SK-N-SH (cell line): ENCODE results near the gene LARGE1. TPM values are rescaled to one million over a fixed set of nuclear protein-coding genes. Genes with fewer than 3 reads are reported as not detected.

Experiments used
- CTCF ChIA-PET: fragments of 300-600, 350-600 bp; formaldehyde crosslinking; extraction: SDS; loops from one replicate; lab custom pipeline; 2021; lab: Yijun Ruan, JAX
- POLR2A ChIA-PET: fragments of 350-600 bp; sonication (Branson Sonifier 250); formaldehyde crosslinking; extraction: SDS; loops from one replicate; lab custom pipeline; 2020; ENCODE audit warnings: antibody characterized with exemption, inconsistent platforms; lab: Yijun Ruan, JAX
- DNase-seq: peaks from one replicate; pipeline ENCODE4 v3.0.0; 2012
- H2AFZ ChIP-seq: fragments of 200-600 bp; sonication (generic); 2 replicates; pipeline ENCODE4 v1.8.1; 2016; ENCODE audit warnings: antibody characterized with exemption, mild to moderate bottlenecking, low read depth
- H3F3A ChIP-seq: fragments of 200-600 bp; sonication (generic); replicated peaks from 2 replicates; pipeline ENCODE3; 2016; ENCODE audit warnings: antibody characterized with exemption, mild to moderate bottlenecking; ENCODE audit not compliant: insufficient read depth
- H3K27ac ChIP-seq, 2 experiments: fragments of 200-500 bp in 1 of 2; fragments of 200-600 bp in 1 of 2; sonication (Bioruptor generic) in 1 of 2; sonication (generic), shearing (Covaris generic) in 1 of 2; 2 replicates each; pipeline versions ENCODE4 v1.5.1 to v1.6.1; 2014 to 2016; ENCODE audit warnings: low read depth in 2 of 2, inconsistent platforms in 1 of 2, low read length in 1 of 2, mild to moderate bottlenecking in 1 of 2, mixed read lengths in 1 of 2
- H3K27me3 ChIP-seq: fragments of 200-600 bp; sonication (generic), shearing (Covaris generic); 2 replicates; pipeline ENCODE4 v1.6.1; 2016; ENCODE audit warnings: mixed run types; ENCODE audit not compliant: insufficient read depth
- H3K36me3 ChIP-seq, 2 experiments: fragments of 200-500 bp in 1 of 2; fragments of 200-600 bp in 1 of 2; sonication (Bioruptor generic) in 1 of 2; sonication (generic) in 1 of 2; replicated peaks in 1 of 2; 2 replicates each; pipeline versions ENCODE3 to v1.5.1; 2014 to 2016; ENCODE audit warnings: low read length in 1 of 2, mild to moderate bottlenecking in 1 of 2; ENCODE audit not compliant: insufficient read depth in 2 of 2, control insufficient read depth in 1 of 2
- H3K4me1 ChIP-seq, 2 experiments: fragments of 200-500 bp in 1 of 2; fragments of 200-600 bp in 1 of 2; sonication (Bioruptor generic) in 1 of 2; sonication (generic), shearing (Covaris generic) in 1 of 2; 2 replicates each; pipeline versions ENCODE4 v1.5.1 to v1.6.1; 2014 to 2016; ENCODE audit warnings: low read depth in 1 of 2, low read length in 1 of 2, mixed run types in 1 of 2; ENCODE audit not compliant: insufficient read depth in 2 of 2, control insufficient read depth in 1 of 2
- H3K4me2 ChIP-seq: fragments of 200-600 bp; sonication (generic), shearing (Covaris generic); 2 replicates; pipeline ENCODE4 v1.6.1; 2017; ENCODE audit warnings: mixed run types
- H3K4me3 ChIP-seq, 2 experiments: fragments of 200-500 bp in 1 of 2; fragments of 200-600 bp in 1 of 2; sonication (Bioruptor generic) in 1 of 2; sonication (generic), shearing (Covaris generic) in 1 of 2; 2 replicates each; pipeline versions ENCODE4 v1.5.1 to v1.8.1; 2014 to 2016; ENCODE audit warnings: low read depth in 2 of 2, inconsistent platforms in 1 of 2, low read length in 1 of 2, mild to moderate bottlenecking in 1 of 2, mixed read lengths in 1 of 2, moderate library complexity in 1 of 2
- H3K79me2 ChIP-seq: fragments of 200-600 bp; sonication (generic); 2 replicates; pipeline ENCODE4 v1.8.1; 2017; ENCODE audit warnings: mild to moderate bottlenecking; ENCODE audit not compliant: insufficient read depth
- H3K9ac ChIP-seq: fragments of 200-600 bp; sonication (generic); 2 replicates; pipeline ENCODE4 v1.6.1; 2017; ENCODE audit warnings: mixed run types
- H3K9me2 ChIP-seq: fragments of 200-600 bp; sonication (generic); 2 replicates; pipeline ENCODE4 v1.6.1; 2017; ENCODE audit warnings: mixed run types
- H3K9me3 ChIP-seq: fragments of 200-600 bp; sonication (generic); 2 replicates; pipeline ENCODE4 v1.6.1; 2017; ENCODE audit warnings: mixed run types, mild to moderate bottlenecking, moderate library complexity
- H4K20me1 ChIP-seq: fragments of 200-600 bp; sonication (generic); 2 replicates; pipeline ENCODE4 v1.6.1; 2017; ENCODE audit warnings: mild to moderate bottlenecking, mixed run types; ENCODE audit not compliant: insufficient read depth
- EZH2phosphoT487 ChIP-seq: fragments of 200-600 bp; sonication (generic); IDR thresholded peaks from 2 replicates; pipeline ENCODE4 v1.6.1; 2017; ENCODE audit warnings: low read depth, mixed run types, mild to moderate bottlenecking, antibody characterized with exemption, moderate library complexity, borderline replicate concordance
- FOXJ3 ChIP-seq: sonication (generic); formaldehyde crosslinking; IDR thresholded peaks from 2 replicates; pipeline ENCODE4 v1.5.1; 2020; ENCODE audit warnings: mild to moderate bottlenecking, missing genetic modification reagents
- GABPA ChIP-seq: IDR thresholded peaks from 2 replicates; pipeline ENCODE4 v1.4.0; 2012; ENCODE audit warnings: low read depth, mild to moderate bottlenecking
- GATA2 ChIP-seq: sonication (generic); formaldehyde crosslinking; IDR thresholded peaks from 2 replicates; pipeline ENCODE4 v1.5.0; 2020; ENCODE audit warnings: mild to moderate bottlenecking, missing genetic modification reagents
- NFIC ChIP-seq: IDR thresholded peaks from 2 replicates; pipeline ENCODE4 v1.4.0; 2012; ENCODE audit warnings: borderline replicate concordance
- POLR2AphosphoS5 ChIP-seq: IDR thresholded peaks from 2 replicates; pipeline ENCODE4 v1.6.1; 2012; ENCODE audit warnings: low read depth, low read length
- RAD21 ChIP-seq: IDR thresholded peaks from 2 replicates; pipeline ENCODE4 v1.6.1; 2012; ENCODE audit warnings: mild to moderate bottlenecking, low read length
- RCOR1 ChIP-seq: fragments of 150-350 bp; IDR thresholded peaks from 2 replicates; pipeline ENCODE4 v1.6.1; 2017; ENCODE audit warnings: antibody characterized with exemption, low read length
- RFX5 ChIP-seq: IDR thresholded peaks from 2 replicates; pipeline ENCODE4 v1.6.1; 2012; ENCODE audit warnings: mild to moderate bottlenecking, improper control_type of control experiment, low read length
- RXRA ChIP-seq: IDR thresholded peaks from 2 replicates; pipeline ENCODE4 v1.4.0; 2012; ENCODE audit warnings: low read depth, mild to moderate bottlenecking, borderline replicate concordance
- SIN3A ChIP-seq: IDR thresholded peaks from 2 replicates; pipeline ENCODE4 v1.6.1; 2012; ENCODE audit warnings: low read depth, mild to moderate bottlenecking, low read length, moderate library complexity, borderline replicate concordance
- SMC3 ChIP-seq: IDR thresholded peaks from 2 replicates; pipeline ENCODE4 v1.6.1; 2012; ENCODE audit warnings: low read depth, low read length, improper control_type of control experiment
- TAF1 ChIP-seq: IDR thresholded peaks from 2 replicates; pipeline ENCODE4 v1.6.1; 2012; ENCODE audit warnings: low read depth, mild to moderate bottlenecking, low read length, moderate library complexity, borderline replicate concordance
- TCF12 ChIP-seq: IDR thresholded peaks from 2 replicates; pipeline ENCODE4 v1.4.0; 2012
- TEAD4 ChIP-seq: IDR thresholded peaks from 2 replicates; pipeline ENCODE4 v1.4.0; 2012; ENCODE audit warnings: mild to moderate bottlenecking, borderline replicate concordance; ENCODE audit not compliant: insufficient read depth
- YY1 ChIP-seq: IDR thresholded peaks from 2 replicates; pipeline ENCODE4 v1.4.0; 2012; ENCODE audit warnings: low read depth, mild to moderate bottlenecking
- WGBS: methylation state at CpG from one replicate; pipeline ENCODE4 v1.1.6; 2017; ENCODE audit warnings: low lambda C conversion rate; 5-methylcytosine and 5-hydroxymethylcytosine counted together
- polyA plus RNA-seq, 3 experiments: library from polyadenylated mRNA; depleted of rRNA; stranded (reverse); fragments of >200 nt; gene quantifications; 2 replicates each; pipeline ENCODE4 v1.2.3, GENCODE V29; 2012
- TF ChIP-seq, protein P1 (sequence below): fragments of 150-350 bp; IDR thresholded peaks from 2 replicates; pipeline ENCODE4 v1.6.1; 2016; ENCODE audit warnings: mild to moderate bottlenecking, low read depth, low read length
- TF ChIP-seq, protein P2 (sequence below): IDR thresholded peaks from 2 replicates; pipeline ENCODE4 v1.4.0; 2012; ENCODE audit warnings: low read depth
- TF ChIP-seq, protein P3 (sequence below): IDR thresholded peaks from 2 replicates; pipeline ENCODE4 v1.4.0; 2012; ENCODE audit warnings: low read depth, borderline replicate concordance
- TF ChIP-seq, protein P4 (sequence below): IDR thresholded peaks from 2 replicates; pipeline ENCODE4 v1.4.0; 2012; ENCODE audit warnings: low read depth, borderline replicate concordance
- TF ChIP-seq, protein P5 (sequence below): fragments of 150-350 bp; IDR thresholded peaks from 2 replicates; pipeline ENCODE4 v1.6.1; 2017; ENCODE audit warnings: antibody characterized with exemption, low read length, low read depth, borderline replicate concordance

The LARGE1 gene
- polyA plus RNA-seq, 1 of the 3 experiments (the other 2 are of a cell fraction): 1.1 TPM

DNA sequence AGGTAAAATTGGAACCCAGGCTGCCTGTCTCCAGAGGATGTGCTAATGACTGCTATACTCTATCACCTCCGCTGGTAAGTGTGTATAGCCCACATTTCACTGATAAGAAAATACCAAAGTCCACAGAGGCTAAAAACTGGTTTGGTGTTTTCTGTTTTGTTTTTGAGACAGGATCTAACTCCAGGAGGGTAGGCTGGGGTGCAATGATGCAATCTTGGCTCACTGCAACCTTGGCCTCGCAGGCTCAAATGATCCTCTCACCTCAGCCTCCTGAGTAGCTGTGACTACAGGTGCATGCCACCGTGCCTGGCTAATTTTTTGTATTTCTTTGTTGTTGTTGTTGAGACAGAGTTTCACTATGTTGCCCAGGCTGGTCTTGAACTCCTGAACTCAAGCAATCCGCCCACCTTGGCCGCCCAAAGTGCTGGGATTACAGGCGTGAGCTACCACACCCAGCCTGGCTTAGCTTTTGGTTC, 409.8 kb downstream of the LARGE1 start:
- TF ChIP-seq TAF1 (no peak), NFIC (no peak), RFX5 (no peak), EZH2phosphoT487 (no peak), GABPA (no peak), RXRA (no peak), RAD21 (no peak), YY1 (no peak), TEAD4 (no peak)
- TF ChIP-seq, protein P1, sequence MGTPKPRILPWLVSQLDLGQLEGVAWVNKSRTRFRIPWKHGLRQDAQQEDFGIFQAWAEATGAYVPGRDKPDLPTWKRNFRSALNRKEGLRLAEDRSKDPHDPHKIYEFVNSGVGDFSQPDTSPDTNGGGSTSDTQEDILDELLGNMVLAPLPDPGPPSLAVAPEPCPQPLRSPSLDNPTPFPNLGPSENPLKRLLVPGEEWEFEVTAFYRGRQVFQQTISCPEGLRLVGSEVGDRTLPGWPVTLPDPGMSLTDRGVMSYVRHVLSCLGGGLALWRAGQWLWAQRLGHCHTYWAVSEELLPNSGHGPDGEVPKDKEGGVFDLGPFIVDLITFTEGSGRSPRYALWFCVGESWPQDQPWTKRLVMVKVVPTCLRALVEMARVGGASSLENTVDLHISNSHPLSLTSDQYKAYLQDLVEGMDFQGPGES: no peak
- TF ChIP-seq, protein P2, sequence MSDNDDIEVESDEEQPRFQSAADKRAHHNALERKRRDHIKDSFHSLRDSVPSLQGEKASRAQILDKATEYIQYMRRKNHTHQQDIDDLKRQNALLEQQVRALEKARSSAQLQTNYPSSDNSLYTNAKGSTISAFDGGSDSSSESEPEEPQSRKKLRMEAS: no peak
- TF ChIP-seq, protein P3, sequence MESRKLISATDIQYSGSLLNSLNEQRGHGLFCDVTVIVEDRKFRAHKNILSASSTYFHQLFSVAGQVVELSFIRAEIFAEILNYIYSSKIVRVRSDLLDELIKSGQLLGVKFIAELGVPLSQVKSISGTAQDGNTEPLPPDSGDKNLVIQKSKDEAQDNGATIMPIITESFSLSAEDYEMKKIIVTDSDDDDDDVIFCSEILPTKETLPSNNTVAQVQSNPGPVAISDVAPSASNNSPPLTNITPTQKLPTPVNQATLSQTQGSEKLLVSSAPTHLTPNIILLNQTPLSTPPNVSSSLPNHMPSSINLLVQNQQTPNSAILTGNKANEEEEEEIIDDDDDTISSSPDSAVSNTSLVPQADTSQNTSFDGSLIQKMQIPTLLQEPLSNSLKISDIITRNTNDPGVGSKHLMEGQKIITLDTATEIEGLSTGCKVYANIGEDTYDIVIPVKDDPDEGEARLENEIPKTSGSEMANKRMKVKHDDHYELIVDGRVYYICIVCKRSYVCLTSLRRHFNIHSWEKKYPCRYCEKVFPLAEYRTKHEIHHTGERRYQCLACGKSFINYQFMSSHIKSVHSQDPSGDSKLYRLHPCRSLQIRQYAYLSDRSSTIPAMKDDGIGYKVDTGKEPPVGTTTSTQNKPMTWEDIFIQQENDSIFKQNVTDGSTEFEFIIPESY: no peak
- WGBS: 59% methylated on average over 6 of the region's 6 CpGs
- H3K9me2 ChIP-seq: no peaks in the 10 kb centered on the region
- no peak overlapping the region for H3K4me3 ChIP-seq
- no peak overlapping the region for H3K9ac ChIP-seq
- DNase-seq: no peak
- no peaks in the 10 kb centered on the region for H3K27me3 ChIP-seq
- no peak overlapping the region for H3K27ac ChIP-seq
- CTCF ChIA-PET: interaction anchor here (1.4 to 2.9 kb wide), 2 partner anchors 9 to 208 kb away, joined by 5 to 14 read pairs; no protein-coding TSS in a partner anchor
- H3K4me2 ChIP-seq: no peak overlapping the region
- no peaks in the 10 kb centered on the region for H4K20me1 ChIP-seq
- H3K79me2 ChIP-seq: no peaks in the 10 kb centered on the region
- POLR2A ChIA-PET: no interaction called here
- H3K9me3 ChIP-seq: no peaks in the 10 kb centered on the region
- no peaks in the 10 kb centered on the region; a peak in 1 of 4 replicates for H3K4me1 ChIP-seq
- no peaks in the 10 kb centered on the region for H3F3A ChIP-seq
- no peaks in the 10 kb centered on the region for H3K36me3 ChIP-seq
- no peak overlapping the region for H2AFZ ChIP-seq

DNA sequence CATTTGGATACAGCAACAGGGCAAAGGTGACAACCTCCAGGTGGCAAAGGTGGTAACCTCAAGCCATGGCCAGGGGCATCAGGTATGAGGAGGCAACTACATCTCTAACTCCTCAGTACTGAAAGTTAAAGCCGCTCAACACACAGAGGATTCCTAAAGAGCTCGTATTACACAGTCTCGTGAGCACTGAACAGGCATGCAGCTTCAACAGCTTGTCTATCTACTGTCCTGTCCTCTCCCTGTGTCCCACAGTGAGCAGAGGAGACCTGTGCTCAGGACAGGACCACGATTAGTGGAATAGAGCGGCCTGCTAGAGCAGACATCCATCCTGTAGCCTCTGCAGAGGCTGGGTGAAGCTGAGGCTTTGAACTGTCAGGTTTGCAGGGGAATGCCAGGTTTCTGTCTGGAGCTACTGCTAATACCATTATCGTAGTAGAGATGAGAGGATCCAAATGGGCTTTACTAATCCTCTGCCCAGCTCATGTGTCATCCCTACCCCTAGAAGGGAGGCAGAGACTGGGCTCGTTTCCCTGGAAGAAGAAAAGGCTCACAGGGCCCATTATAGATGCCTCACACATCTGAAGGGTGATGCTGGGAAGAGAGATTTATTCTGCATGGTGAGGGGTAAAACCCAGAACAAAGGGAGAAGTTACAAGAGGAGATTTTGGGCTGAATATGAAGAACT, 415.2 kb downstream of the LARGE1 start:
- no peak for DNase-seq
- Histone ChIP-seq H3K79me2 (no peaks in the 10 kb centered on the region), H3K9ac (no peak overlapping the region), H3K27ac (no peak overlapping the region), H3K4me3 (no peak overlapping the region), H4K20me1 (no peaks in the 10 kb centered on the region), H3K36me3 (no peaks in the 10 kb centered on the region), H3K27me3 (no peaks in the 10 kb centered on the region), H3K9me2 (no peaks in the 10 kb centered on the region), H3K4me1 (no peaks in the 10 kb centered on the region; a peak in 1 of 4 replicates), H3F3A (no peaks in the 10 kb centered on the region), H3K4me2 (no peak overlapping the region), H2AFZ (no peak overlapping the region), H3K9me3 (no peaks in the 10 kb centered on the region)
- CTCF ChIA-PET: interaction anchor here (1.0 to 3.1 kb wide), 3 partner anchors 12 to 17 kb away, joined by 3 to 16 read pairs (median 4); no protein-coding TSS in a partner anchor
- POLR2A ChIA-PET: no interaction called here
- 61% methylated on average over 5 of the region's 7 CpGs for WGBS
- TF ChIP-seq GATA2 (no peak), RFX5 (no peak), SMC3 (no peak), NFIC (no peak), POLR2AphosphoS5 (no peak), RCOR1 (no peak), TCF12 (no peak), FOXJ3 (no peak), RAD21 (no peak), SIN3A (no peak)
- TF ChIP-seq, protein P4, sequence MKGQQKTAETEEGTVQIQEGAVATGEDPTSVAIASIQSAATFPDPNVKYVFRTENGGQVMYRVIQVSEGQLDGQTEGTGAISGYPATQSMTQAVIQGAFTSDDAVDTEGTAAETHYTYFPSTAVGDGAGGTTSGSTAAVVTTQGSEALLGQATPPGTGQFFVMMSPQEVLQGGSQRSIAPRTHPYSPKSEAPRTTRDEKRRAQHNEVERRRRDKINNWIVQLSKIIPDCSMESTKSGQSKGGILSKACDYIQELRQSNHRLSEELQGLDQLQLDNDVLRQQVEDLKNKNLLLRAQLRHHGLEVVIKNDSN: no peak
- TF ChIP-seq, protein P3: no peak
- TF ChIP-seq, protein P5, sequence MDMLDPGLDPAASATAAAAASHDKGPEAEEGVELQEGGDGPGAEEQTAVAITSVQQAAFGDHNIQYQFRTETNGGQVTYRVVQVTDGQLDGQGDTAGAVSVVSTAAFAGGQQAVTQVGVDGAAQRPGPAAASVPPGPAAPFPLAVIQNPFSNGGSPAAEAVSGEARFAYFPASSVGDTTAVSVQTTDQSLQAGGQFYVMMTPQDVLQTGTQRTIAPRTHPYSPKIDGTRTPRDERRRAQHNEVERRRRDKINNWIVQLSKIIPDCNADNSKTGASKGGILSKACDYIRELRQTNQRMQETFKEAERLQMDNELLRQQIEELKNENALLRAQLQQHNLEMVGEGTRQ: no peak
